Inflammatory macrophage (primary cell): ENCODE results near the gene BEST1.

Experiments
- DNase-seq, 2 donors: peaks; one replicate each; pipeline ENCODE4 v3.0.0-alpha.2; 2020 to 2022

The BEST1 gene

GRCh38 chr11:61916737-61917333 lies 33.3 kb upstream of the BEST1 start:
- no peak for DNase-seq

GRCh38 chr11:61917334-61918109 lies 32.6 kb upstream of the BEST1 start, which contains the start of gene RAB3IL1:
Gene RAB3IL1, minus strand, starts transcription at chr11:61917566. Its CDS starts 199 bp downstream, at chr11:61917367.
- peak; percentile 7 to 34 for DNase-seq

- no peak for DNase-seq
These were observed 31.8 kb upstream of the BEST1 start for GRCh38 chr11:61918251-61918937.

DNA sequence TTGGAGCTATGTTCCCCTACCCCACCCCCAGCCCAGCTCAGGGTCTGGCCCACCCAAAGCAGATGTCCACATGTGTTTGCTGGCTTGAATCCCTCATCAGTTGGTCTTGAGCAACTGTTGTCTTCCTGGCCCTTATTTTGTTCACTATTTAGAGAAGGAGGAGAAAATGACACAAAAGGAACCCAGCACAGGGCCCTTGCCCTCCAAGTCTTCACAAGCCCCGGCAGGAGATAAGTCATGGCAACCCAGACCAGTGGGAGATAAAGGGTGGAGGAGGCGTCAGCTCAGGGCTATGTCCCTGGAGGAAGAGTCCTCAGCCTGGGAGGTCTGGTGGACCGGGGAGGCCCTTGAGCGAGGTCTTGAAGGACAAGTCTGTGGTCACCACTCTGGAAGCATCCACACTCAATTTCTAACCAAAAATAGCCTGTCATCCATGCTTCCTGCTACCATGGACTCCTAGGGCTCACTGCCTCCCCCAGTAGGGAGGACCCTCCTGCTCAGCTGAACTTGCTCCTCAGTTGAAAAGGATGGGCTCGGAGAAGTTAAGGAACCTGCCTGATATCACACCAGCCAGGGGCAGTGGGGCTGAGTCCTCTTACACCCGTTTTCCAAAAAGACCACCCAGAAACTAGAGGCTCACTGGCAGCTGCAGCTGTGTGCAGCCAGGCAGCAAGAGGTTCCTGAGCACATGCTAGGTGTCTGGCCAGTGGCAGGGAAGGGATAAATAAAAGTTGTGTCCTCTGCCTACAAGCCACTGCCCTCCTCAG lies 31.0 kb upstream of the BEST1 start:
- no peak for DNase-seq

DNA sequence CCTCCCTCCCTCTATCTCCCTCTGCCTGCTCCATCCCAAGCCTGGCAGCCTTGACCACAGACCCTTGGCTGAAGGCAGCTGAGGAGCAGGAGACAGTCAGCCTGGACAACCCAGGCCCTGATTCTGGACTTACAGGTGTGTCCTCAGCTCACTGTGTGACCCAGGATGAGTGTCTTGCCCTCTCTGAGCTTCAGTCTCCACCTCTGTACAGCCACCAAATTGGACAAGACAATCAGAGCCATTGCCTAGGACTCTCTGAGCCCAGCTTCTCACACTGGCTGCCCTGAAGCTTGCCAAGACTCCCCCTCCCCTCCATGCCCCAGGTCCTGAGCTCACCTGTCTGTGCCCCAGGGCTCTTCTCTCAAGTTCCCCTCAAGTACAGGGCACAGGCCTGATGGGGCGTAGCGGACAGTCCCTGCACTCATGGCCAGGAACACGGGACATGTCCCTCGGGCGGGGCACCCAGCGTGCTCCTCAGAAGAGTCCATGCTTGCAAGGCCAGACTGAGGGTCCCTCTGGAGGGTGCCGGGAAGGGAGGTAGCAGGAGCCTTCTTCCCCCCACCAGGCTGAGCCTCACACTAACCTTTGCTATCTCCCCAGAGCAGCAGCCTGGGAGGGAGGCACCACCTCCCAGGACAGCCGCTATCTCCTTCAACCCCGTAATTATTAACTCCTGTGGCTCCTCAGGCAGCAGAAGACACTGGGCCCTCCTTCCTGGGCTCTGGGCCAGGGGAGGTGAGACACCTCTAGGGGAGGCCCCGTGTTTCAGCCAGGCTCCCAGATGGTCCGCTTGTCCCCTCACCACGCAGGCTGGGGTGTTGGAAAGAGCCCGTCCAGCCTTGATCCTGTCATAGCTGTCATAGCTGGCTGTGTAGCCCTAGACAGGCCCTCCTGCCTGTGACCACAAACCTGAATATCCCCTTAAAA lies 30.2 kb upstream of the BEST1 start:
- no peak for DNase-seq

- DNase-seq, result no peak
These were observed 28.7 kb upstream of the BEST1 start for GRCh38 chr11:61921446-61921845.

DNA sequence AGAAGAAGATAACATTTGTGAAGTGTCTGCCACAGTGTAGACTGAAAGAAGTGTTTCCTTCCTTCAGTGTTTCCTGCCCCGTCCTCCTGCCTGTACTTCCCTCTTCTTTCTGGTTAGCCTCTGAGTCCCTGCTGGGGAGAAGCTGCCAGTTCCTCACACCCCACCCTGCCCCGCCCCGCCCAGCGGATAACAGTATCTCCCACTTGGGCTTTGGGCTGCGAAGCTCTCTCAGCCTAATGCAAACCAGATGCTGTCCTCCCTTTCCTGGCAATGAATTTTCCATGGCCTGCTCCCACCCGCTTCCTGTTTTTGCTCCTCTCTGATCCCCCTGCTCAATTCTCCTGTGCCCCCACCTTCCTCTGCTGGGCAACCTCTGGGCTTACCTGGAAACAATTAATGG lies 27.6 kb upstream of the BEST1 start:
- peak; percentile 65 to 81 for DNase-seq

DNA sequence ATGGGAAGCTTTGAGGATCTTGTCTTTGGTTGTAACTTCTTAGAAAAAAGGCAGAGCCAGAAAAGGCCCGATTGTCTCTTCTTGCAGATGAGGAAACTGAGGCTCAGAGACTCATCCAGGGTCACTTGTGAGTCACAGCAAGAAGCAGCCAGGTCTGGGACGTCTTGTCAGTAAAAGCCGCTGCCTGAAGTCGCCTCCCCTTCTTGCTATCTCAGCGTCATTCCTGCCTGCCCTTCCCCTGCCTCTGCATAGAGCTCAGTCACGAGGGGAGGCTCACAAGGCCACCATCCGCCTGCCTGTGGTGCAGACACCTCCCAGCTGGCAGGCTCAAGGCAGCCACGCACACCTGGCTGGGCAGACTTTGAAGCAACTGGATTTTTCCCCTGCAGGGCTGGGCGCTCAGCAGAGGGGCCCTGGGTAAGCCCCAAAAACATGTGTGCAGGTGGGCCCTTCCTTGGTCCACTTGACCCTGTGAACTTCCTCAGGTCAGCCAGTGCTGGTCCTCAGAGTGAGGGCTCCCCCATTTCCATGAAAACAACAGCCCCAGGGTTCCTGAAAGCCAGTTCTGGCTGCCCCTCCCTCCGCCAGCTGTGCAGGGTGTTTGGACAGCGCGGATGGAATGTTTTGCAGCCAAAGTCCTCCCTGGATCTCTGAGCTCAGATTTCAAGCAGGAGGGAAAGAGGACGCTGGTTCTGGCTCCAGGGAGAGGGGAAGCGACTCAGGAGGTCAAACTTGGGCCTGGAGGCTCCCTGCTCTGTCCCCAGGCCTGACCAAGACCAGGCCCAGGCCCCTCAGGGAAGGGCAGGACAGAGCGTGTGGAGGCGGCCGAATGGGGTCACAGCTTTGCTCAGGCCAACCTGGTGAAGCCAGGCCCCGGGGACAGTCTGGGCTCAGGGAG lies 26.7 kb upstream of the BEST1 start:
- DNase-seq, result peak; percentile 37 to 54

- no peak for DNase-seq
These were observed 26.1 kb upstream of the BEST1 start for GRCh38 chr11:61924064-61924455.

- DNase-seq, result no peak
These were observed 24.4 kb upstream of the BEST1 start for GRCh38 chr11:61925736-61926135.

GRCh38 chr11:61926235-61926634 lies 23.9 kb upstream of the BEST1 start:
- DNase-seq, result no peak

- DNase-seq, result peak; percentile 63 to 84
These were observed 22.6 kb upstream of the BEST1 start for GRCh38 chr11:61927501-61927900.

GRCh38 chr11:61928606-61929005 lies 21.5 kb upstream of the BEST1 start:
- DNase-seq, result peak; percentile 26 to 34

DNA sequence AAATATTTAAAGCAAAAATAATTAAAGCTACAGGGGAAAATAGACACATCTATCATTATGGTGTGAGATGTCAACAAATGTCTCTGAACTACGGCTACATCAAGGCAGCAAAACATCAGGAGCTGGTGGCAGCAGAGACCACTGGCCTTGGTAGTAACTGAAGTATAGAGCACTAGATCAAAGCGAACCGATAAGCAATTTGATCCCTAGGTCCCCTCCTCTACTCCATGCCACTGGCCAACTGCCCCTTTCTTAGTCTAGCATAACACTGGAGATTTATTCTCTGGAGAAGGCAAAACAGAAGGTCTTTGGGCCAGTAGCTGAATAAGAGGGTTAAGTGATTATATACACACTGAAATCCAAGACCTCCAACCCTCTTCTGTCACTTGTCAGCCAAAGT lies 19.2 kb upstream of the BEST1 start:
- no peak for DNase-seq

GRCh38 chr11:61935861-61936260 lies 14.3 kb upstream of the BEST1 start:
- no peak for DNase-seq

GRCh38 chr11:61940466-61940865 lies 9.7 kb upstream of the BEST1 start:
- no peak for DNase-seq

DNA sequence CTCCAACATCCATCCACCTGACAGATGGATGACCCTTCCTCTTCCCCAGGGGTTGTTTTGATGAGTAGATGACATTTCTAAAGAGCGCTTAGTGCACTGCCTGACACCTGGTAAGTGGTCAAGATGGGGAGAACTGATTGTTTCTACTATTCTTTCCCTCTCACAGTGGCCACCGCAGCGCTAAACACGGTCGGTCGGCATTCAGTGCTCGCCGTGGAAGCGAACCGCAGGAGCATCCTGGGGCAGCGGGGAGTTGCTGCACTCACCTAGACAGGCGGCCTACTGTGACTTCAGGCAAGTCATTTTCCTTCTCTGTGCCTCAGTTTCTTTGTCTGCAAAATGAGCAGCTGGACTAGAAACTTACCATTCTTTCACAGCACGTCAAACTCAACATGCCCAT lies 5.0 kb upstream of the BEST1 start:
- no peak for DNase-seq

GRCh38 chr11:61946894-61947293 lies 3.3 kb upstream of the BEST1 start:
- DNase-seq, result no peak

- DNase-seq, result peak; percentile 81 to 86
These were observed 2.5 kb upstream of the BEST1 start for GRCh38 chr11:61947486-61948210.

GRCh38 chr11:61948505-61948904 lies 1.6 kb upstream of the BEST1 start:
- no peak for DNase-seq
